T-helper 1 cell treated with Interleukin-12 subunit alpha and Interleukin-12 subunit beta and Interleukin-4 antibody, amounts not matched to agents 30 μg/mL and 1 μg/mL, for 36 hours (primary cell): Measurements from ENCODE around the gene F10.
"Not testable (repeated sequence)": the region's sequence is repeated elsewhere in the genome, so short reads cannot be mapped to it uniquely, and the experiment has no call there.

Source experiments
- H3K27ac Mint-ChIP-seq: one replicate; pipeline ENCODE4 v1.8.0; 2021; ENCODE audit warnings: mild to moderate bottlenecking, mixed read lengths
- H3K27me3 Mint-ChIP-seq: one replicate; pipeline ENCODE4 v1.8.0; 2021; ENCODE audit warnings: low read depth, mixed read lengths
- H3K36me3 Mint-ChIP-seq: one replicate; pipeline ENCODE4 v1.8.0; 2021; ENCODE audit warnings: low read depth, mixed read lengths
- H3K4me1 Mint-ChIP-seq: one replicate; pipeline ENCODE4 v1.8.0; 2021; ENCODE audit warnings: low read depth, mixed read lengths
- H3K4me3 Mint-ChIP-seq: one replicate; pipeline ENCODE4 v1.8.0; 2021; ENCODE audit warnings: mild to moderate bottlenecking, moderate library complexity, mixed read lengths
- H3K9me3 Mint-ChIP-seq: one replicate; pipeline ENCODE4 v1.8.0; 2021; ENCODE audit warnings: mixed read lengths

The F10 gene

DNA sequence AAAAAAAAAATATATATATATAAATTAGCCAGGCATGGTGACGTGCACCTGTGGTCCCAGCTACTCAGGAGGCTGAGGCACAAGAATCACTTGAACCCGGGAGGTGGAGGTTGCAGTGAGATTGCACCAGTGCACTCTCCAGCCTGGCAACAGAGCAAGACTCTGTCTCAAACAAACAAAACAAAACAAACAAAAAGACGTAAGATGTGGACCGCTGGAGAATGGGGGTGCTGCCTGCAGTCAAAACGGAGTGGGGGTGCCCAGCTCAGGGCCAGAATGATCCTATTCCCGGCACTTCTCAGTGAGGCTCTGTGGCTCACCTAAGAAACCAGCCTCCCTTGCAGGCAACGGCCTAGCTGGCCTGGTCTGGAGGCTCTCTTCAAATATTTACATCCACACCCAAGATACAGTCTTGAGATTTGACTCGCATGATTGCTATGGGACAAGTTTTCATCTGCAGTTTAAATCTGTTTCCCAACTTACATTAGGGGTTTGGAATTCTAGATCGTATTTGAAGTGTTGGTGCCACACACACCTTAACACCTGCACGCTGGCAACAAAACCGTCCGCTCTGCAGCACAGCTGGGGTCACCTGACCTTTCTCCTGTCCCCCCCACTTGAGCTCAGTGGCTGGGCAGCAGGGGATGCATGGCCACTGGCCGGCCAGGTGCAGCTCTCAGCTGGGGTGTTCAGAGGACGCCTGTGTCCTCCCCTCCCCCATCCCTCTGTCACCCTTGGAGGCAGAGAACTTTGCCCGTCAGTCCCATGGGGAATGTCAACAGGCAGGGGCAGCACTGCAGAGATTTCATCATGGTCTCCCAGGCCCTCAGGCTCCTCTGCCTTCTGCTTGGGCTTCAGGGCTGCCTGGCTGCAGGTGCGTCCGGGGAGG, 17.3 kb upstream of the F10 start, which contains the start of gene F7:
Gene F7, plus strand, starts transcription at position 760 of the 889 bp plus-strand sequence. Its CDS starts 51 bp downstream, at position 811.
- H3K27me3 Mint-ChIP-seq = peaks cover 5% of the 10 kb centered on the region
- H3K9me3 Mint-ChIP-seq = no peaks in the 10 kb centered on the region
- H3K27ac Mint-ChIP-seq = no peak within 1 kb of the TSS

DNA sequence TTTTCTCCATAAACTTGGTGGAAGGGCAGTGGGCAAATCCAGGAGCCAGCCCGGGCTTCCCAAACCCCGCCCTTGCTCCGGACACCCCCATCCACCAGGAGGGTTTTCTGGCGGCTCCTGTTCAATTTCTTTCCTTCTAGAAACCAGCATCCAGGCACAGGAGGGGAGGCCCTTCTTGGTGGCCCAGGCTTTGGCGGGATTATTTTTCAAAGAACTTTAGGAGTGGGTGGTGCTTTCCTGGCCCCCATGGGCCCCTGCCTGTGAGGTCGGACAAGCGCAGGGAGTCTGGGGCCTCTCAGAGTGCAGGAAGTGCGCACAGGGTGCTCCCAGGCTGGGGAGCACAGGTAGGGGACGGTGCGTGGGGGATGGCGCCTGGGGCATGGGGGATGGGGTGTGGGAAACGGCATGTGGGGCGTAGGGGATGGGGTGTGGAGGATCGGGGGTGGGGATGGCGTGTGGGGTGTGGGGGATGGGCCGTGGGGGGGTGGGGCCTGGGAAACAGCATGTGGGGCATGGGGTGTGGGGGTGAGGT, 16.6 kb upstream of the F10 start:
- Mint-ChIP-seq H3K4me1 (no peaks in the 10 kb centered on the region), H3K27me3 (peaks cover 5% of the 10 kb centered on the region), H3K9me3 (no peaks in the 10 kb centered on the region), H3K4me3 (no peak overlapping the region), H3K36me3 (no peaks in the 10 kb centered on the region), H3K27ac (no peak overlapping the region)

More for the DNA sequence above, 17.3 kb upstream of the F10 start, which contains the start of gene F7:
- Mint-ChIP-seq H3K36me3 (no peaks in the 10 kb centered on the region), H3K4me1 (no peaks in the 10 kb centered on the region), H3K4me3 (no peak within 1 kb of the TSS)

DNA sequence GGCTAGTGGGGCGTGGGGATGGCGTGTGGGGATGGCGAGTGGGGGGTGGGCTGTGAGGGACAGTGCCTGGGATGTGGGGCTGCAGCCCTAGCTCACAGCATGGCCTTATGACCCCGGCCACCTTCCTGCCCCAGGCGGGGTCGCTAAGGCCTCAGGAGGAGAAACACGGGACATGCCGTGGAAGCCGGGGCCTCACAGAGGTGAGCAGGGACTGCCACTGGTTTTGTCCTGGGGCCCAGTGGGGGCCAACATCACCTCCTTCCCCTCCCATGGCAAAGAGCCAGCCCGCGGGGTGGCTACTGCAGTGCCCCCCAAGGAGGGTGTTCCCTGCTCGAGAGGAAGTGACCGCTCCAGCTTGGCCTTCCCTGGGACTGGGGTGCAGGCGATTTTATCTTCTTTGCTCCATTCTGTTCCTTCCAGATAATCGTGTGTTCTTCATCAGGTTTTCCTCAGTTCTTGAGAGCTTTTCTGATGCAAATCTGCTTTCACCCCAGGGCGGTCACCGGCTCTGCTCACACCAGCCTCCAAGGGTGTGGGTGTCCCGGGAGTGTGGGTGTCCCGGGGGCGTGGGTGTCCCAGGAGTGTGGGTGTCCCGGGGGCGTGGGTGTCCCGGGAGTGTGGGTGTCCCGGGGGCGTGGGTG, 15.8 kb upstream of the F10 start:
- no peaks in the 10 kb centered on the region for H3K36me3 Mint-ChIP-seq
- no peaks in the 10 kb centered on the region for H3K4me1 Mint-ChIP-seq
- H3K4me3 Mint-ChIP-seq = no peak overlapping the region
- no peak overlapping the region for H3K27ac Mint-ChIP-seq
- H3K27me3 Mint-ChIP-seq = peaks cover 5% of the 10 kb centered on the region
- H3K9me3 Mint-ChIP-seq = no peaks in the 10 kb centered on the region

DNA sequence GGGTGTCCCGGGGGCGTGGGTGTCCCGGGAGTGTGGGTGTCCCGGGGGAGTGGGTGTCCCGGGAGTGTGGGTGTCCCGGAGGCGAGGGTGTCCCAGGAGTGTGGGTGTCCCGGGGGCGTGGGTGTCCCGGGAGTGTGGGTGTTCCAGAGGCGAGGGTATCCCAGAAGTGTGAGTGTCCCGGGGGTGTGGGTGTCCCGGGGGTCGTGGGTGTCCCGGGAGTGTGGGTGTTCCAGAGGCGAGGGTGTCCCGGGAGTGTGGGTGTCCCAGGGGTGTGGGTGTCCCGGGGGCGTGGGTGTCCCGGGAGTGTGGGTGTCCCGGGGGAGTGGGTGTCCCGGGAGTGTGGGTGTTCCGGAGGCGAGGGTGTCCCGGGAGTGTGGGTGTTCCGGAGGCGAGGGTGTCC, 14.1 kb upstream of the F10 start:
- not testable (repeated sequence) for H3K36me3 Mint-ChIP-seq, H3K27me3 Mint-ChIP-seq, H3K9me3 Mint-ChIP-seq, H3K4me1 Mint-ChIP-seq, H3K4me3 Mint-ChIP-seq, H3K27ac Mint-ChIP-seq

DNA sequence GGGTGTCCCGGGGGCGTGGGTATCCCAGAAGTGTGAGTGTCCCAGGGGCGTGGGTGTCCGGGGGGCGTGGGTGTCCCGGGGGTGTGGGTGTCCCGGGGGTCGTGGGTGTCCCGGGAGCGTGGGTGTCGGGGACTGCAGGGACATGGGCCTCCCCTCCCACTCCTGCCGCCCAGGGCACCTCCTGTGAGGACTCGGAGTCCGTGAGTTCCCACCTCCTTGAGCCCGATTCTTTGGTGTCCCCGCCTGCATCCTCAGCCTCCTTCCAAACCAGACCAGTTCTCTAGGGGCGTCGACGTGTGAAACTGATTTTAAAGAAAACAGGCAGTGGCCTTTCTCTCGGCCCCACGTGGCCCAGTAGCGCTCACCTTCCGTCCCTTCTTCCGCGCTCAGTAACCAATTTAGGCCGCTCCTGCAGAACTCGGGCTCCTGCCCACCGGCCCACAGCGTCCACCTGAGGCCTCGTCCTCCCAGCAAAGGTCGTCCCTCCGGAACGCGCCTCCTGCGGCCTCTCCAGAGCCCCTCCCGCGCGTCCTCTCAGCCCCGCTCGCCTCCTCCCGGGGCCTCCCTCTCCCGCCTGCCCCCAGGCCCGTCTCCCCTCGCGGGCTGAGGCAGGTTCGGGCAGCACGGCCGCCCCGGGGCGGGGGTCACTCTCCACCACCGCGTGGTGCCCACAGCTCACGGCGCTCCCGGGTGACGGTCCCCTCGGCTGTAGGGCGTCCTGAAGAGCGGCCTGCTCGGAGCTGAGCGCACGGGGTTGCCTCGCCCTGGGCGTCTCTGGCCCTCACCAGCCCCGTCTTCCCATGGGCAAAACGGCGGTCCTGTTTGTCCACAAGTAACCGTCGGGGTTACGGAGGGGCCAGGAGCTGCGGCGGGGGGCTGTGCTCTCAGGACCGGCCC, 13.2 kb upstream of the F10 start:
- Mint-ChIP-seq H3K4me3 (no peak overlapping the region), H3K27ac (no peak overlapping the region), H3K9me3 (no peaks in the 10 kb centered on the region), H3K4me1 (no peaks in the 10 kb centered on the region), H3K27me3 (peaks cover 9% of the 10 kb centered on the region), H3K36me3 (no peaks in the 10 kb centered on the region)

DNA sequence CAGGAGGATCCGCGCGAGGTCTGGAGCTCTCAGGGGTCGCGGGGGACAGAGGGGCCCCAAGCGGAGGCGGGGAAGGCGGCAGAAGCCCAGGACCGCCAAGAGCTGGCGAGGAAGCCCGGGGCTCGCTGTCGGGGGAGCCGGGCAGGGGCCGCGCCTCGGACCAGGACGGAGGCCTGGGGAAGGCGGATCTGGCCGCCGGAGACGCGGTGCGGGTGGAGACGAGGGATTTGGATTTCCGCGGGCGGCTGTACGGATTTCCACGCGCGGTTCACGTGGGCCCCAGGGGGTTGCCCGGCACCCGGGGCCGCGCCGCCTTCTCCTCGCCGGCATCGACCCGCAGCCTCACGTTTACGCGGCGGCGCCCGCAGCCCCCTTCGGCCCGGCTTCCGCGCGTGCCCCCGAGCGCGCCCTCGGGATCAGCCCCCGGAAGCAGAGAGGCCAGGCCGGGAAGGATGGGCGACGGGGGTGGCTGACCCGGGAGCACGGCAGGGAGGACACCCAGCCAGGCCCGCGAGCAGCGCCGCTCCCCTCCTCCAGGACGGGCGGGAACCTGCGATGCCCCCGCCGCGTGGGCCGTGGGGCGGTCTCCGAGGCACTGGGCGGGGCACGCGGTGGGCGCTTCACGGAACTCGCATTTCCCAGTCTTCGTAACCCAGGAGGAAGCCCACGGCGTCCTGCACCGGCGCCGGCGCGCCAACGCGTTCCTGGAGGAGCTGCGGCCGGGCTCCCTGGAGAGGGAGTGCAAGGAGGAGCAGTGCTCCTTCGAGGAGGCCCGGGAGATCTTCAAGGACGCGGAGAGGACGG, 12.3 kb upstream of the F10 start:
- H3K4me1 Mint-ChIP-seq = no peaks in the 10 kb centered on the region
- no peaks in the 10 kb centered on the region for H3K9me3 Mint-ChIP-seq
- no peak overlapping the region for H3K27ac Mint-ChIP-seq
- peaks cover 11% of the 10 kb centered on the region for H3K27me3 Mint-ChIP-seq
- no peaks in the 10 kb centered on the region for H3K36me3 Mint-ChIP-seq
- no peak overlapping the region for H3K4me3 Mint-ChIP-seq

DNA sequence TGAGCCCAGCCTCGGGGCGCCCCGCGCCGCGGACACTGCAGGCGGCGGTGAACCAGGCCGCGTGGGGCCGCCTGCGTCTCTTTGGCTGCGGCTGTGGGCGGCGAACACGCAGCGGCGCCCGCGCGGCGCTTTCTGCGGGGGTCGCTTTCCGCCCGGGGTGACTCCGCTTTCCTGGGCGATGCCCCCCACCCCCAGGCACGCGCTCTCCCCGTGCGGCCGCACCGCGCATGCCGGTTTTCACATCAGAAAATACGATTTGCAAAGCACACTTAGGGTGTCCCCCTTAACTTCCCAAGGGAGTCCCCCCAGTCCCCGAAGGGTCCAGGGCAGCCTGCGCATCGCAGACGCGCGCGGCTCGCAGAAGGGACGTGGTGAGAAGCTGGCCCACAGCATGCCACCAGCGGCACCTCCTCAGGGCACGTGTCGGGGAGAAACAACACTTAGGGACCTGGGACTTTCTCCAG, 11.7 kb upstream of the F10 start:
- Mint-ChIP-seq H3K27me3 (peaks cover 11% of the 10 kb centered on the region), H3K9me3 (no peaks in the 10 kb centered on the region), H3K4me3 (no peak overlapping the region), H3K4me1 (no peaks in the 10 kb centered on the region), H3K27ac (no peak overlapping the region), H3K36me3 (no peaks in the 10 kb centered on the region)

DNA sequence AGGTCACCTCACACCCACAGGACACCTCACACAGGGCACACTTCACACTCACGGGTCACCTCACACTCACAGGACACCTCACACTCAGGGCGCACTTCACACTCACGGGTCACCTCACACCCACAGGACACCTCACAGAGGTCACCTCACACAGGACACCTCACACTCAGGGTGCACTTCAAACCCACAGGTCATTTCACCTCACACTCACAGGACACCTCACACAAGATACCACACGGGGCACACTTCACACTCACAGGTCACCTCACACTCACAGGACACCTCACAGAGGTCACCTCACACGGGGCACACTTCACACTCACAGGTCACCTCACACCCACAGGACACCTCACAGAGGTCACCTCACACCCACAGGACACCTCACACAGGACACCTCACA, 10.8 kb upstream of the F10 start:
- not testable (repeated sequence) for H3K27ac Mint-ChIP-seq, H3K4me1 Mint-ChIP-seq, H3K4me3 Mint-ChIP-seq, H3K9me3 Mint-ChIP-seq, H3K36me3 Mint-ChIP-seq
- peaks cover 11% of the 10 kb centered on the region for H3K27me3 Mint-ChIP-seq

DNA sequence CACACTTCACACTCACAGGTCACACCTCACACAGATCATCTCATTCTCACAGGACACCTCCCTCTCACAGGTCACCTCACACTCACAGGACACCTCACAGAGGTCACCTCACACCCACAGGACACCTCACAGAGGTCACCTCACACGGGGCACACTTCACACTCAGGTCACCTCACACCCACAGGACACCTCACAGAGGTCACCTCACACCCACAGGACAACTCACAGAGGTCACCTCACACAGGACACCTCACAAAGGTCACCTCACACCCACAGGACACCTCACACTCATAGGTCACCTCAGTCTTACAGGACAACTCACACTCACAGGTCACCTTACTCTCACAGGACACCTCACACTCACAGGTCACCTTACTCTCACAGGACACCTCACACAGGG, 10.1 kb upstream of the F10 start:
- H3K9me3 Mint-ChIP-seq, H3K4me1 Mint-ChIP-seq, H3K36me3 Mint-ChIP-seq, H3K4me3 Mint-ChIP-seq, H3K27ac Mint-ChIP-seq: not testable (repeated sequence)
- peaks cover 11% of the 10 kb centered on the region for H3K27me3 Mint-ChIP-seq

DNA sequence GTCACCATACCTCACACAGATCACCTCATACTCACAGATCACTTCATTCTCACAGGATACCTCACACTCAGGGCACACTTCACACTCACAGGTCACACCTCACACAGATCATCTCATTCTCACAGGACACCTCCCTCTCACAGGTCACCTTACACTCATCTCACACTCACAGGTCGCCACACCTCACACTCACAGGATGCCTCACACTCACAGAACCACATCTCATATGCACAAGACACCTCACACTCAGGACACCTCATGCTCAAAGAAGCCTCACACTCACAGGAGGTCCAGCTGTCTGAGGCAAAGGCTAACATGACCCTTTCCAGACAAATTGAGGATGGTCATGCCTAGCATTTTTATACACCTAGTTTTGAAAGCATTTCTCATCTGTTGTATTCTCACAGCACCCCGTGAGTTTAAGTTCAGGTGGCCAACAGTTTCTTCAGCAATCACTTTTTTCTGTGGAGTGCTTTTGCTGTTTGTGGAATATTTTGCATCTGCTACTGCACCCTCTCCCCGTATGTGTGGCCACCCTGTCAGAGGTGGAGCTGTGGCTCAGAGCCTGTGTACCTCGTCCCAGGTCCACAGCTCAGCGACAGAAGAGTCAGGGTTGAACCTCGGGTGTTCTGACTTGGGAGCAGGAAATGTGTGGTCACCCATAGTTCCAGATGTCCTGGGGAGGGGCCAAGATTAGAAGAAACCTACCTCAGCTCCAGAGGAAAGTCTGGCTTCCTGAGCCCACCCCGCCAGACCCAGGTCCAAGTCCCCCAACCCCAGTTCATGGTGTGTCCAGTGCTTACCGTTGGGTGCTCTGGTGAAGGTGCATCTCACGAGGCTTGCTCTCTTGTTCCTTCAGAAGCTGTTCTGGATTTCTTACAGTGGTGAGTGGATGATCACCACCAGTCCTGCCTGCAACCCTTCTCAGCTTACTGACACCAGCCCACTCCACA, 9.4 kb upstream of the F10 start:
- Mint-ChIP-seq H3K36me3 (no peaks in the 10 kb centered on the region), H3K27me3 (peaks cover 11% of the 10 kb centered on the region), H3K9me3 (no peaks in the 10 kb centered on the region), H3K4me3 (no peak overlapping the region), H3K27ac (no peak overlapping the region), H3K4me1 (no peaks in the 10 kb centered on the region)

DNA sequence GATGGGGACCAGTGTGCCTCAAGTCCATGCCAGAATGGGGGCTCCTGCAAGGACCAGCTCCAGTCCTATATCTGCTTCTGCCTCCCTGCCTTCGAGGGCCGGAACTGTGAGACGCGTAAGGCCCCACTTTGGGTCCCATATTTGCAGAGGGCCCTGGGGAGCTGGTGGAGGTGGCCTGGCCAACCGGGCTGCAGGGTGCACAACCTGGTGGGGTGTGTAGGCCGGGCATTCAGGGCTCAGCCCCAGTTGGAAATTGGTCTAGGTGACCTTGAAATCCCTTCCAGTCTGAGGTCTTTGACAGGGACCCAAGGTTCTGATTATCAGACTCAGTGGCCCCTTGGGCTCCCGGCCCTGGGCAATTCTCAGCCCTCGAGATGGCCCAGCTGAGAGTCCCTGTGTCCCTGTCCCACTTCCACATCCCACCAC, 8.7 kb upstream of the F10 start:
- H3K4me3 Mint-ChIP-seq = no peak overlapping the region
- no peaks in the 10 kb centered on the region for H3K36me3 Mint-ChIP-seq
- H3K27ac Mint-ChIP-seq = no peak overlapping the region
- no peaks in the 10 kb centered on the region for H3K9me3 Mint-ChIP-seq
- H3K4me1 Mint-ChIP-seq = no peaks in the 10 kb centered on the region
- peaks cover 11% of the 10 kb centered on the region for H3K27me3 Mint-ChIP-seq

DNA sequence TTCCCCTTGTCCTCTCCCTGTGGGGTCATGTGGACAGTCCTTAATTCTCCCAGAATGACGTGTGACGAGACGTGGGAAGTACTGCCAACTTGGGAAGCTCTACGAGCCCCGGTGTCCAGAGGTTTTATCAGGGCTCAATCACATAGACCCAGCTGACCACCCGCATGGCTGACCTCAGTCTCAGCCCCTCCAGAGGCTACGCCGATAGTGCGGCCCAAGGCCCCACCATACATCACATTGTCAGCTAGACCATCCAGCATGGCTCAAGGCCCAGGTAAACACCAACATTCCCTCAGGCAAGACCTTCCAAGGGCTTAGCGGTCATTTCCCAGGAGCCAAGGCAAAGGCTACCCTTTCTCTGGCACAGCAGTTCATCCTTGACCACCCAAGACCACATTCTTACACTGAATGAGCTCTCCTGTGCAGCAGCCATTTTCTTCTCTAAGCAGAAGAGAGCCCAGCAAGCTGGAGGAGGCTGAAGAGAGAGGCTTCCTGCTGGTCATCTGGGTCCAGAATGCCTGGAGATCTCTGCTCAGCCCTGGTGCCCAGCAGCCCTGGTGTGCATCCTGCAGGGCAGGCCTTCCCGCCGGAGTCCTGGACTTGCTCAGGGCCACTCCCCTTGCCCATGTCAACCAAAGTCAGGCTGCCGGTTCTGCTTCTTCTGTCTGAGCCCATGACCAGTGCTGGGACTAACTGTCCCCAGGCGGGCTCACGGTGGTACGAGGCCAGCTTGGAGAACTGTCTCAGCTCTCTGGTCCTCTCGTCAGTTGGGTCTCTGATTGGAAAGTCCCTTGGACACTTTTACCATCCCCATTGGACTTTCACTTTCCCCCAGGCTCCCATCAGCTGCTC, 7.9 kb upstream of the F10 start:
- Mint-ChIP-seq H3K36me3 (no peaks in the 10 kb centered on the region), H3K4me1 (no peaks in the 10 kb centered on the region), H3K4me3 (no peak overlapping the region), H3K27ac (no peak overlapping the region), H3K27me3 (peaks cover 6% of the 10 kb centered on the region), H3K9me3 (no peaks in the 10 kb centered on the region)
